ENCODE measurements around the gene SPINT4.
"Not testable (repeated sequence)": the region's sequence is repeated elsewhere in the genome, so short reads cannot be mapped to it uniquely, and the experiment has no call there.

SPINT4 gene

GRCh38 chr20:45722047-45722446 is at the start of gene SPINT4:
SPINT4 (plus strand) TSS chr20:45722347; CDS start chr20:45722368, 21 bp downstream.
- no peak for DNase-seq (ENCODE audit: low spot score)

- no peak for DNase-seq (ENCODE audit: low spot score)
Observed at GRCh38 chr20:45672765-45673164, 49.4 kb upstream of the SPINT4 start.

GRCh38 chr20:45679650-45680049 is 42.5 kb upstream of the SPINT4 start:
- no peak for DNase-seq (ENCODE audit: low spot score)

GRCh38 chr20:45685896-45686295 is 36.3 kb upstream of the SPINT4 start:
- DNase-seq (ENCODE audit: low spot score) = peak; percentile 11

- not testable (repeated sequence) for DNase-seq (ENCODE audit: low spot score)
Observed at GRCh38 chr20:45693346-45693745, 28.8 kb upstream of the SPINT4 start.

- DNase-seq (ENCODE audit: low spot score) = no peak
Observed at GRCh38 chr20:45695496-45695895, 26.7 kb upstream of the SPINT4 start.

GRCh38 chr20:45701104-45701503 is 21.0 kb upstream of the SPINT4 start:
- DNase-seq (ENCODE audit: low spot score) = no peak

- no peak for DNase-seq (ENCODE audit: low spot score)
Observed at GRCh38 chr20:45701873-45702272, 20.3 kb upstream of the SPINT4 start, which contains the start of gene WFDC13. WFDC13 (plus strand) TSS chr20:45702038; CDS start chr20:45702124, 86 bp downstream.

- no peak for DNase-seq (ENCODE audit: low spot score)
Observed at GRCh38 chr20:45704969-45705637, 17.0 kb upstream of the SPINT4 start, which contains the start of gene WFDC10B. WFDC10B (minus strand) TSS chr20:45705019; CDS start chr20:45685992, 19,027 bp downstream.

- not testable (repeated sequence) for DNase-seq (ENCODE audit: low spot score)
Observed at GRCh38 chr20:45716141-45716688, 5.9 kb upstream of the SPINT4 start.

GRCh38 chr20:45725134-45725533 is 3.0 kb downstream of the SPINT4 start:
- DNase-seq (ENCODE audit: low spot score) = no peak

- DNase-seq (ENCODE audit: low spot score) = no peak
Observed at GRCh38 chr20:45727044-45727443, 4.9 kb downstream of the SPINT4 start.

- no peak for DNase-seq (ENCODE audit: low spot score)
Observed at GRCh38 chr20:45732199-45732598, 10.1 kb downstream of the SPINT4 start.

- DNase-seq (ENCODE audit: low spot score) = no peak
Observed at GRCh38 chr20:45735552-45735951, 13.4 kb downstream of the SPINT4 start.

- DNase-seq (ENCODE audit: low spot score) = no peak
Observed at GRCh38 chr20:45735988-45736387, 13.8 kb downstream of the SPINT4 start.

GRCh38 chr20:45742596-45742995 is 20.4 kb downstream of the SPINT4 start:
- no peak for DNase-seq (ENCODE audit: low spot score)

GRCh38 chr20:45745015-45745414 is 22.9 kb downstream of the SPINT4 start:
- DNase-seq (ENCODE audit: low spot score) = no peak

- DNase-seq (ENCODE audit: low spot score) = no peak
Observed at GRCh38 chr20:45751721-45752120, 29.6 kb downstream of the SPINT4 start.

- DNase-seq (ENCODE audit: low spot score) = no peak
Observed at GRCh38 chr20:45752746-45753145, 30.6 kb downstream of the SPINT4 start.

- DNase-seq (ENCODE audit: low spot score) = no peak
Observed at GRCh38 chr20:45758096-45758495, 35.9 kb downstream of the SPINT4 start.

GRCh38 chr20:45759921-45760320 is 37.8 kb downstream of the SPINT4 start:
- DNase-seq (ENCODE audit: low spot score) = not testable (repeated sequence)

GRCh38 chr20:45761966-45762365 is 39.8 kb downstream of the SPINT4 start:
- DNase-seq (ENCODE audit: low spot score) = not testable (repeated sequence)

GRCh38 chr20:45764618-45765282 is 42.6 kb downstream of the SPINT4 start:
- DNase-seq (ENCODE audit: low spot score) = not testable (repeated sequence)
